Measurements from ENCODE around the gene SF1. TPM values are rescaled to one million over a fixed set of nuclear protein-coding genes. Genes with fewer than 3 reads are reported as not detected.
A peak's percentile ranks its signal among the peaks of the same experiment; 100 is the strongest.

Gene SF1
- total RNA-seq, 6 donors from 2014 or later: 231 to 625 (median 265) TPM

- DNase-seq (peak; percentile 97 to 98), ATAC-seq (ENCODE audit: low FRiP score in 2 of 2) (peak; percentile 99)
- no peaks in the 10 kb centered on the region for H3K27me3 ChIP-seq
- TF ChIP-seq CTCF (IDR thresholded peaks at IDR 0.05) (peak in 1 of 6 experiments; percentile 36), POLR2A (IDR thresholded peaks at IDR 0.05) (peak in 2 of 4 donors; percentile 40 to 73), POLR2AphosphoS5 (IDR thresholded peaks at IDR 0.05) (peak; percentile 45 to 88), EP300 (IDR thresholded peaks at IDR 0.05) (no peak)
- peak within 1 kb of the TSS; percentile 71 to 87 (median 81) for H3K4me3 ChIP-seq
- peaks cover 9 to 16% (median 13%) of the 10 kb centered on the region in 4 donors for H3K4me1 ChIP-seq
- H3K36me3 ChIP-seq: peaks cover 0 to 26% (median 3%) of the 10 kb centered on the region in 4 donors
- H3K27ac ChIP-seq: peak within 1 kb of the TSS; percentile 39 to 78 (median 62)
- WGBS, 2 donors: 0% methylated on average over 26 to 35 of the region's 46 CpGs
- no peaks in the 10 kb centered on the region for H3K9me3 ChIP-seq
Observed at GRCh38 chr11:64810271-64810890, 32.0 kb upstream of the SF1 start, which contains the start of gene MEN1. Gene MEN1, minus strand, starts transcription at chr11:64810551. Its CDS starts 442 bp downstream, at chr11:64810109.

- peak overlapping the region; percentile 71 to 87 (median 81) for H3K4me3 ChIP-seq
- peak; percentile 12 to 31 for ATAC-seq (ENCODE audit: low FRiP score in 2 of 2)
- H3K27ac ChIP-seq: peak overlapping the region; percentile 39 to 78 (median 62)
- no peaks in the 10 kb centered on the region for H3K27me3 ChIP-seq
- 13 to 23% methylated on average over 18 to 19 of the region's 44 CpGs for WGBS, 2 donors
- no peaks in the 10 kb centered on the region for H3K9me3 ChIP-seq
- H3K4me1 ChIP-seq: peaks cover 9 to 18% (median 13%) of the 10 kb centered on the region in 4 donors
- no peak for TF ChIP-seq CTCF (IDR thresholded peaks at IDR 0.05)
- no peak for TF ChIP-seq EP300 (IDR thresholded peaks at IDR 0.05)
- no peak for TF ChIP-seq POLR2AphosphoS5 (IDR thresholded peaks at IDR 0.05)
- no peak for TF ChIP-seq POLR2A (IDR thresholded peaks at IDR 0.05)
- H3K36me3 ChIP-seq: peaks cover 0 to 32% (median 7%) of the 10 kb centered on the region in 4 donors
- DNase-seq: peak; percentile 56 to 88
Observed at GRCh38 chr11:64809781-64810241, 31.5 kb upstream of the SF1 start.

GRCh38 chr11:64805481-64805880 is 27.1 kb upstream of the SF1 start:
- peaks cover 0 to 39% (median 9%) of the 10 kb centered on the region in 4 donors for H3K36me3 ChIP-seq
- H3K4me1 ChIP-seq: peaks cover 35 to 50% (median 46%) of the 10 kb centered on the region in 4 donors
- DNase-seq: no peak
- no peak overlapping the region for H3K4me3 ChIP-seq
- H3K27ac ChIP-seq: no peak overlapping the region
- TF ChIP-seq EP300 (IDR thresholded peaks at IDR 0.05) (no peak), POLR2A (IDR thresholded peaks at IDR 0.05) (no peak), POLR2AphosphoS5 (IDR thresholded peaks at IDR 0.05) (no peak), CTCF (IDR thresholded peaks at IDR 0.05) (no peak)
- no peaks in the 10 kb centered on the region for H3K9me3 ChIP-seq
- no peak for ATAC-seq (ENCODE audit: low FRiP score in 2 of 2)
- WGBS, 2 donors: 94 to 98% methylated on average over 9 of the region's 9 CpGs
- no peaks in the 10 kb centered on the region for H3K27me3 ChIP-seq

GRCh38 chr11:64804346-64805210 is 26.2 kb upstream of the SF1 start:
- Histone ChIP-seq H3K27ac (peak overlapping the region; percentile 82 to 92 (median 87)), H3K4me3 (peak overlapping the region in 1 of 4 donors; percentile 89), H3K4me1 (peaks cover 37 to 53% (median 48%) of the 10 kb centered on the region in 4 donors)

More at GRCh38 chr11:64804346-64805210, 26.2 kb upstream of the SF1 start:
- TF ChIP-seq POLR2AphosphoS5 (IDR thresholded peaks at IDR 0.05) (no peak), CTCF (IDR thresholded peaks at IDR 0.05) (no peak), EP300 (IDR thresholded peaks at IDR 0.05) (no peak), POLR2A (IDR thresholded peaks at IDR 0.05) (no peak)
- no peaks in the 10 kb centered on the region for H3K9me3 ChIP-seq
- ATAC-seq (ENCODE audit: low FRiP score in 2 of 2) (no peak), DNase-seq (peak in 1 of 2 donors; percentile 76)
- H3K27me3 ChIP-seq: no peaks in the 10 kb centered on the region
- WGBS, 2 donors: 90 to 93% methylated on average over 25 to 36 of the region's 41 CpGs
- peaks cover 0 to 40% (median 9%) of the 10 kb centered on the region in 4 donors for H3K36me3 ChIP-seq

All from upper lobe of left lung (tissue), 6 donors.